HG02938 (cell line): Measurements from ENCODE around the gene VWA2.

Experiments
- ATAC-seq: cut with Tn5 transposase; IDR thresholded peaks from one replicate; pipeline ENCODE4 v1.9.1; 2021; ENCODE audit warnings: mild to moderate bottlenecking, moderate library complexity; ENCODE audit not compliant: unreplicated experiment

The VWA2 gene

GRCh38 chr10:114274616-114275453 is 35.8 kb downstream of the VWA2 start:
- no peak for ATAC-seq

DNA sequence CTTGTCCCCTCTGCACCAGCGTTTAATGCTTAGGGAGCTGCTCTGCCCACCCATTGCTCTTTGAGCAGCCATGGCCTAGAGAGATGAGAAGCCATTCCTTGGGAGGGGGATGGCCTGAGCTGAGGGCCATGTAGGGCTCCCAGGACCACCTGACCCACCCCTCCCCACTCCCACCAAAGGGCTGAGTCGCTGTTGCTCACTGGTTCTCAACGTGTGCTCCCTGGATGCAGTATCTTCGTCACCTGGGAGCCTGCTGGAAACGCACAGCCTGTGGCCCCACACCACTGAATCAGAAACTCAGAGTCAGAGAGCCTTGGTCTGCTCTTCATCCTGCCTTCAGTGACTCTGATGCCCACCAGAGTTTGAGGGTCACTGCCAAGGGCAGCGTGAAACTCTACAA is 37.0 kb downstream of the VWA2 start:
- no peak for ATAC-seq

- no peak for ATAC-seq
Observed at GRCh38 chr10:114276671-114277070, 37.6 kb downstream of the VWA2 start.

- ATAC-seq: no peak
Observed at GRCh38 chr10:114278140-114278883, 39.3 kb downstream of the VWA2 start.

DNA sequence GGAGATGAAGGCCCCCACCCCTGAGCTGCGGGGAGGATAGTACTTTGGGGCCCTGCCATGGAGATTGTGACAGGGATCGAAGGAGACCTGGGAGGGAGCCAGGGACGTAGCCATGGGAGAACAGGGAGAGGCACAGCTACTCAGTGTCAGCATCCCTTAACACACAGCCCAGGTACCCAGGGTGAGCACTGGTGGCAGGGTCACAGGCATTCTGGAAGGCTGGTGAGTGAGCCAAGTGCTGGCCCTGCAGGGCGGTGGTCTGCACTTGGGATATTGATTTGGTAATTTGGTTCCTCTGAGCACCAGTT is 39.8 kb downstream of the VWA2 start:
- no peak for ATAC-seq

- ATAC-seq: no peak
Observed at GRCh38 chr10:114279289-114279688, 40.2 kb downstream of the VWA2 start.

GRCh38 chr10:114279901-114280644 is 41.0 kb downstream of the VWA2 start:
- ATAC-seq: no peak

- no peak for ATAC-seq
Observed at GRCh38 chr10:114281006-114281405, 42.0 kb downstream of the VWA2 start.

GRCh38 chr10:114281461-114281860 is 42.4 kb downstream of the VWA2 start:
- no peak for ATAC-seq

GRCh38 chr10:114282526-114282925 is 43.5 kb downstream of the VWA2 start:
- no peak for ATAC-seq

DNA sequence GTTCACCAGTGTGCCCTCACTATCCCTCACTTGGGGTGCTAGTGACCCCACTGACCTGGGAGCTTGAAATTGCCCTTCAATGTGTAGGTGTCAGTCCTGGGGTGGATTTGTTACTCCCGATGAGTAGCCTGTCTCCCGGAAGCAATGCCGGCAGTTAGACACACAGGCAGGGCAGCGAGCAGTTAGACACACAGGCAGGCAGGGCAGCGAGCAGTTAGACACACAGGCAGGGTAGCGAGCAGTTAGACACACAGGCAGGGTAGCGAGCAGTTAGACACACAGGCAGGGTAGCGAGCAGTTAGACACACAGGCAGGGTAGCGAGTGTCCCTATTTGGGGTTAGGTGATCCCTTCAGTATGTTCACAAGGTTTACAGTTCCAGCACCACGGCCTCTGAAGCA is 44.0 kb downstream of the VWA2 start:
- no peak for ATAC-seq

DNA sequence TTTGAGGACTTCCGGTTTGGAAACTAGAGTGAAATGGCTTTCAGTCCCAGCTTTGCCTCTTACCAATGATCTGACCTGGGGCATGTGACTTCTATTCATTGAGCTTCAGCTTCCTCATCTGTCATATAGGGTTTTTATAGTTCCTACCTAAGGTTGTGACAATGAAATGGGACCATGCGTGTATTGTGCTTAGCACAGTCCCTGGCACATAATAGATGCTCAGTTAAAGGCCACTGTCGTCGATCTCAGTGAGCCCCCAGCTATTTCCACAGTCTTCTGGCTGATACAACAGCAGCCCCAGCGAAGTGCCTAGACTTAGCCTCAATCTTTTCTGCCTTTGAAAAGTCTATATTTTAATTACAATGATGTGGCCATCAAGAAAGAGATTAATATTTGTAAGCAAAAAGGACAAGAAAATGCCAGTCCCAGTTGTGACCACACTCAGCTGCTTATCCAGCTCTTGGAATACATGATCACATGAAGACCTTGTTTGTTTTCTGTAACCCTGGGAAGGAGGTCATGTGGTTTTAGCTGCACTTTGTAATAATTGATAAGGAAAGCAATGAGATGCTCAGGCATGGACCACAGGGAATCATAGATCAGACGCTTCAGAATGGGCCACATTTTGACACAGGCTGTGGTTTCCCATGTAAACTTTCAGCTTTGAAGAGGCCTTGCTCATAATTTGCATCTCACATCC is 44.6 kb downstream of the VWA2 start:
- ATAC-seq: no peak

DNA sequence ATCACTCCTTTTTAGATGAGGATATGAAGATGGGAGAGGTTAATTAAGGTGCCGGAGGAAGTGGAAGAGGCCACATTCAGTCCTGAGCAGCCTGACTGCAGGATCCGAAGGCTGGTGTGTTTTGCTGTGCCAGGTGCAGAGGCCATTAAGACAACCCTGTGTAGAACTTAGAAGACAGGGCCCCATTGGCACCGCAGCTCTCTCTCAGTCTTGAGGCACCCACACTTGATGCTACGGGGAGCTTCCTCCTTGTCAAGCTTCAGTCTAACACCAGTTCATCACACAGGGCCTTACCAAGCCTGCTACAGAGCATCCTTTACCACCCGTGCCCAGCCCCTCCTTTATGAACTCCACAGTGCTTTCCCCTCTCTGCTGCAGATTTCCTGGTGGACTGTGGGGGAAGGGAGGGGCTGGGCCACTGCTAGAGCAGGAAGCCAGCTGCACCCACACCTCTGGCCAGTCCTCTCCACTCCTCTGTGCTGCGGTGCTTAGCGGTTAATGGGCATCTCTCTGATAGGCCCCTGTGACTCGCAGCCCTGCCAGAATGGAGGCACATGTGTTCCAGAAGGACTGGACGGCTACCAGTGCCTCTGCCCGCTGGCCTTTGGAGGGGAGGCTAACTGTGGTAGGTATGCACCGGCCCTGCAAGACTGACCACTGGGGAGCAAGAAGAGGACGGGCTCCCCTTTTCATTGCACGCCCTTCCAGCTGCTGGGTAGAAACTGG is 45.5 kb downstream of the VWA2 start:
- no peak for ATAC-seq

GRCh38 chr10:114285961-114286441 is 46.9 kb downstream of the VWA2 start:
- no peak for ATAC-seq

GRCh38 chr10:114286921-114287320 is 47.9 kb downstream of the VWA2 start:
- ATAC-seq: no peak

- no peak for ATAC-seq
Observed at GRCh38 chr10:114288424-114289095, 49.5 kb downstream of the VWA2 start.

GRCh38 chr10:114289096-114289436 is 50.0 kb downstream of the VWA2 start:
- ATAC-seq: no peak

DNA sequence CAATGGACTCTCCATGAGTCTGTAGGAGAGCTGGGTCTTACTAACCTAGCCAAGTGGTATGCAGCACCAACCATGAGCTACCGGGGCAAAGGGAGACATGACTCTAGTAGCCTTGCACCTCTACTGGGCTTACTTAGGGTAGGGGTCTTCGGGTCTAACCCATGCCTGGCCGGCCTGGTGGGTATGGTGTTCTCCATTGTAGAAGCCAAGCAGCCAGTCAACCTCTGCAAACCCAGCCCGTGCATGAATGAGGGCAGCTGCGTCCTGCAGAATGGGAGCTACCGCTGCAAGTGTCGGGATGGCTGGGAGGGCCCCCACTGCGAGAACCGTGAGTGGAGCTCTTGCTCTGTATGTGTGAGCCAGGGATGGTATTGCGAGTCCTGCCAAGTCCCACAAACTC is 51.0 kb downstream of the VWA2 start:
- ATAC-seq: no peak

DNA sequence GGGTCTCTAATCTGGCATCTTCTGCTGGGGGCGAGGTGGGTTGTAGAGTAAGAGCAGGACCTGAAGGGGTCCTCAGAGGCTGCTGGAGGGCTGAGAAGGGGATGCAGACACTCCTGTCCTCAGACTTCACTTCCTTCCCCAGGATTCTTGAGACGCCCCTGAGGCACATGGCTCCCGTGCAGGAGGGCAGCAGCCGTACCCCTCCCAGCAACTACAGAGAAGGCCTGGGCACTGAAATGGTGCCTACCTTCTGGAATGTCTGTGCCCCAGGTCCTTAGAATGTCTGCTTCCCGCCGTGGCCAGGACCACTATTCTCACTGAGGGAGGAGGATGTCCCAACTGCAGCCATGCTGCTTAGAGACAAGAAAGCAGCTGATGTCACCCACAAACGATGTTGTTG is 52.0 kb downstream of the VWA2 start:
- no peak for ATAC-seq

GRCh38 chr10:114291516-114291915 is 52.5 kb downstream of the VWA2 start:
- no peak for ATAC-seq
